ENCODE data around the gene SUMF1.

Gene SUMF1

GRCh38 chr3:4373669-4374068 is 93.4 kb downstream of the SUMF1 start:
- Histone ChIP-seq H3K4me1 (ENCODE audit: control insufficient read depth, insufficient read depth, low read length) (no peaks in the 10 kb centered on the region), H3K9me3 (ENCODE audit: control insufficient read depth, low read length) (peaks cover 16% of the 10 kb centered on the region), H3K9ac (ENCODE audit: low read length) (no peak overlapping the region), H3K36me3 (ENCODE audit: control insufficient read depth, insufficient read depth, low read length, severe bottlenecking) (peaks cover 23% of the 10 kb centered on the region), H3K27me3 (replicated peaks; ENCODE audit: control insufficient read depth, insufficient read depth, low read length) (no peaks in the 10 kb centered on the region), H3K4me3 (ENCODE audit: low read length) (peak overlapping the region; percentile 25)
- no peak for DNase-seq (ENCODE audit: low read depth)

GRCh38 chr3:4362523-4362922 is 104.5 kb downstream of the SUMF1 start:
- no peaks in the 10 kb centered on the region for H3K36me3 ChIP-seq (ENCODE audit: control insufficient read depth, insufficient read depth, low read length, severe bottlenecking)
- H3K27me3 ChIP-seq (replicated peaks; ENCODE audit: control insufficient read depth, insufficient read depth, low read length) = no peaks in the 10 kb centered on the region
- no peak overlapping the region for H3K9ac ChIP-seq (ENCODE audit: low read length)
- DNase-seq (ENCODE audit: low read depth) = no peak
- H3K4me3 ChIP-seq (ENCODE audit: low read length) = no peak overlapping the region
- H3K9me3 ChIP-seq (ENCODE audit: control insufficient read depth, low read length) = no peaks in the 10 kb centered on the region
- H3K4me1 ChIP-seq (ENCODE audit: control insufficient read depth, insufficient read depth, low read length) = no peaks in the 10 kb centered on the region

GRCh38 chr3:4360817-4361216 is 106.3 kb downstream of the SUMF1 start:
- H3K36me3 ChIP-seq (ENCODE audit: control insufficient read depth, insufficient read depth, low read length, severe bottlenecking) = no peaks in the 10 kb centered on the region
- no peak for DNase-seq (ENCODE audit: low read depth)
- no peaks in the 10 kb centered on the region for H3K9me3 ChIP-seq (ENCODE audit: control insufficient read depth, low read length)
- H3K4me3 ChIP-seq (ENCODE audit: low read length) = no peak overlapping the region
- no peak overlapping the region for H3K9ac ChIP-seq (ENCODE audit: low read length)
- H3K4me1 ChIP-seq (ENCODE audit: control insufficient read depth, insufficient read depth, low read length) = no peaks in the 10 kb centered on the region
- no peaks in the 10 kb centered on the region for H3K27me3 ChIP-seq (replicated peaks; ENCODE audit: control insufficient read depth, insufficient read depth, low read length)

- Histone ChIP-seq H3K9ac (ENCODE audit: low read length) (no peak overlapping the region), H3K27me3 (replicated peaks; ENCODE audit: control insufficient read depth, insufficient read depth, low read length) (no peaks in the 10 kb centered on the region), H3K4me3 (ENCODE audit: low read length) (no peak overlapping the region), H3K9me3 (ENCODE audit: control insufficient read depth, low read length) (no peaks in the 10 kb centered on the region), H3K4me1 (ENCODE audit: control insufficient read depth, insufficient read depth, low read length) (no peaks in the 10 kb centered on the region), H3K36me3 (ENCODE audit: control insufficient read depth, insufficient read depth, low read length, severe bottlenecking) (no peaks in the 10 kb centered on the region)
- no peak for DNase-seq (ENCODE audit: low read depth)
These were observed 107.1 kb downstream of the SUMF1 start for GRCh38 chr3:4359805-4360502.

- Histone ChIP-seq H3K4me1 (ENCODE audit: control insufficient read depth, insufficient read depth, low read length) (no peaks in the 10 kb centered on the region), H3K36me3 (ENCODE audit: control insufficient read depth, insufficient read depth, low read length, severe bottlenecking) (no peaks in the 10 kb centered on the region), H3K9me3 (ENCODE audit: control insufficient read depth, low read length) (no peaks in the 10 kb centered on the region), H3K4me3 (ENCODE audit: low read length) (no peak overlapping the region), H3K27me3 (replicated peaks; ENCODE audit: control insufficient read depth, insufficient read depth, low read length) (no peaks in the 10 kb centered on the region), H3K9ac (ENCODE audit: low read length) (no peak overlapping the region)
- DNase-seq (ENCODE audit: low read depth) = no peak
These were observed 108.8 kb downstream of the SUMF1 start for GRCh38 chr3:4358273-4358672.

- DNase-seq (ENCODE audit: low read depth) = no peak
- no peak overlapping the region for H3K9ac ChIP-seq (ENCODE audit: low read length)
- H3K36me3 ChIP-seq (ENCODE audit: control insufficient read depth, insufficient read depth, low read length, severe bottlenecking) = no peaks in the 10 kb centered on the region
- H3K4me1 ChIP-seq (ENCODE audit: control insufficient read depth, insufficient read depth, low read length) = peaks cover 4% of the 10 kb centered on the region
- no peak overlapping the region for H3K4me3 ChIP-seq (ENCODE audit: low read length)
- no peaks in the 10 kb centered on the region for H3K9me3 ChIP-seq (ENCODE audit: control insufficient read depth, low read length)
- H3K27me3 ChIP-seq (replicated peaks; ENCODE audit: control insufficient read depth, insufficient read depth, low read length) = no peaks in the 10 kb centered on the region
These were observed 110.3 kb downstream of the SUMF1 start for GRCh38 chr3:4356546-4357410.

GRCh38 chr3:4356220-4356540 is 110.9 kb downstream of the SUMF1 start:
- Histone ChIP-seq H3K36me3 (ENCODE audit: control insufficient read depth, insufficient read depth, low read length, severe bottlenecking) (no peaks in the 10 kb centered on the region), H3K4me3 (ENCODE audit: low read length) (no peak overlapping the region), H3K4me1 (ENCODE audit: control insufficient read depth, insufficient read depth, low read length) (peaks cover 10% of the 10 kb centered on the region), H3K9me3 (ENCODE audit: control insufficient read depth, low read length) (no peaks in the 10 kb centered on the region), H3K9ac (ENCODE audit: low read length) (no peak overlapping the region), H3K27me3 (replicated peaks; ENCODE audit: control insufficient read depth, insufficient read depth, low read length) (no peaks in the 10 kb centered on the region)
- DNase-seq (ENCODE audit: low read depth) = no peak

GRCh38 chr3:4355401-4356219 is 111.5 kb downstream of the SUMF1 start:
- Histone ChIP-seq H3K27me3 (replicated peaks; ENCODE audit: control insufficient read depth, insufficient read depth, low read length) (no peaks in the 10 kb centered on the region), H3K4me1 (ENCODE audit: control insufficient read depth, insufficient read depth, low read length) (peaks cover 12% of the 10 kb centered on the region), H3K9me3 (ENCODE audit: control insufficient read depth, low read length) (no peaks in the 10 kb centered on the region), H3K9ac (ENCODE audit: low read length) (no peak overlapping the region), H3K36me3 (ENCODE audit: control insufficient read depth, insufficient read depth, low read length, severe bottlenecking) (no peaks in the 10 kb centered on the region), H3K4me3 (ENCODE audit: low read length) (no peak overlapping the region)
- DNase-seq (ENCODE audit: low read depth) = no peak

GRCh38 chr3:4351872-4352271 is 115.2 kb downstream of the SUMF1 start:
- peaks cover 12% of the 10 kb centered on the region for H3K4me1 ChIP-seq (ENCODE audit: control insufficient read depth, insufficient read depth, low read length)
- no peaks in the 10 kb centered on the region for H3K36me3 ChIP-seq (ENCODE audit: control insufficient read depth, insufficient read depth, low read length, severe bottlenecking)
- H3K4me3 ChIP-seq (ENCODE audit: low read length) = peak overlapping the region; percentile 80
- peak overlapping the region; percentile 86 for H3K9ac ChIP-seq (ENCODE audit: low read length)
- no peak for DNase-seq (ENCODE audit: low read depth)
- no peaks in the 10 kb centered on the region for H3K27me3 ChIP-seq (replicated peaks; ENCODE audit: control insufficient read depth, insufficient read depth, low read length)
- no peaks in the 10 kb centered on the region for H3K9me3 ChIP-seq (ENCODE audit: control insufficient read depth, low read length)

GRCh38 chr3:4351164-4351855 is 115.8 kb downstream of the SUMF1 start:
- H3K36me3 ChIP-seq (ENCODE audit: control insufficient read depth, insufficient read depth, low read length, severe bottlenecking) = no peaks in the 10 kb centered on the region
- no peaks in the 10 kb centered on the region for H3K27me3 ChIP-seq (replicated peaks; ENCODE audit: control insufficient read depth, insufficient read depth, low read length)
- H3K4me1 ChIP-seq (ENCODE audit: control insufficient read depth, insufficient read depth, low read length) = peaks cover 12% of the 10 kb centered on the region
- H3K9me3 ChIP-seq (ENCODE audit: control insufficient read depth, low read length) = no peaks in the 10 kb centered on the region
- no peak for DNase-seq (ENCODE audit: low read depth)
- peak overlapping the region; percentile 80 for H3K4me3 ChIP-seq (ENCODE audit: low read length)
- H3K9ac ChIP-seq (ENCODE audit: low read length) = peak overlapping the region; percentile 86

GRCh38 chr3:4350789-4351163 is 116.3 kb downstream of the SUMF1 start:
- Histone ChIP-seq H3K9me3 (ENCODE audit: control insufficient read depth, low read length) (no peaks in the 10 kb centered on the region), H3K4me1 (ENCODE audit: control insufficient read depth, insufficient read depth, low read length) (peaks cover 12% of the 10 kb centered on the region), H3K4me3 (ENCODE audit: low read length) (peak overlapping the region; percentile 80), H3K36me3 (ENCODE audit: control insufficient read depth, insufficient read depth, low read length, severe bottlenecking) (no peaks in the 10 kb centered on the region), H3K9ac (ENCODE audit: low read length) (peak overlapping the region; percentile 86), H3K27me3 (replicated peaks; ENCODE audit: control insufficient read depth, insufficient read depth, low read length) (no peaks in the 10 kb centered on the region)
- peak; percentile 88 for DNase-seq (ENCODE audit: low read depth)
